Upper lobe of left lung (tissue), 4 donors: Measurements from ENCODE around the gene LHX2.
"Not testable (repeated sequence)": the region's sequence is repeated elsewhere in the genome, so short reads cannot be mapped to it uniquely, and the experiment has no call there.

Experiments
- POLR2AphosphoS5 ChIP-seq, 2 donors: sonication (generic); formaldehyde crosslinking; IDR thresholded peaks; one replicate each; pipeline ENCODE4 v1.5.1; 2017; ENCODE audit warnings: antibody characterized with exemption in 2 of 2
- TF ChIP-seq, protein P1 (sequence below), 6 experiments: fragments of 450-650 bp in 4 of 6; fragments of 200-600 bp in 2 of 6; sonication (generic) in 2 of 6; IDR thresholded peaks; one replicate each; pipeline ENCODE4 v1.5.1; 2016 to 2019; ENCODE audit warnings: antibody characterized with exemption in 6 of 6

DNA sequence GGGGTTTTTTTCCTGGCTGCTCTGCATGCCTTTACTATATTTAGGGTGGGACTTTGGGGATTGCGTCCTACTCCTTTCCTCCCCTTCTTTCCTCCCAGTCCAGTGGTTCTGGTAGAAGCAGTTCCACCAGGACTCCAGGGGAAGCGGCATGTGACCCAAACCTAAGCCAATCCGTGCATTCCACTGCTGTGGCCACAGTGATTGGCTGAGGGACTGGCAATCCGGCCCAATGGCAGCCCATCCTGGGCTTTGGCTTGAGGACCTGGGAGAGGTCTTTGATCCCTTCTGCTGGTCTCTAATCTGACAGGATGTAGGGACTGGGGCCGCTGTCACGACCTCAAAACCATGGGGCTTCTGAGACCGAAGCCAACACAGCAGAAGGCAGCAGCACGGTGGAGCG, 35.0 kb upstream of the LHX2 start:
- TF ChIP-seq, protein P1, sequence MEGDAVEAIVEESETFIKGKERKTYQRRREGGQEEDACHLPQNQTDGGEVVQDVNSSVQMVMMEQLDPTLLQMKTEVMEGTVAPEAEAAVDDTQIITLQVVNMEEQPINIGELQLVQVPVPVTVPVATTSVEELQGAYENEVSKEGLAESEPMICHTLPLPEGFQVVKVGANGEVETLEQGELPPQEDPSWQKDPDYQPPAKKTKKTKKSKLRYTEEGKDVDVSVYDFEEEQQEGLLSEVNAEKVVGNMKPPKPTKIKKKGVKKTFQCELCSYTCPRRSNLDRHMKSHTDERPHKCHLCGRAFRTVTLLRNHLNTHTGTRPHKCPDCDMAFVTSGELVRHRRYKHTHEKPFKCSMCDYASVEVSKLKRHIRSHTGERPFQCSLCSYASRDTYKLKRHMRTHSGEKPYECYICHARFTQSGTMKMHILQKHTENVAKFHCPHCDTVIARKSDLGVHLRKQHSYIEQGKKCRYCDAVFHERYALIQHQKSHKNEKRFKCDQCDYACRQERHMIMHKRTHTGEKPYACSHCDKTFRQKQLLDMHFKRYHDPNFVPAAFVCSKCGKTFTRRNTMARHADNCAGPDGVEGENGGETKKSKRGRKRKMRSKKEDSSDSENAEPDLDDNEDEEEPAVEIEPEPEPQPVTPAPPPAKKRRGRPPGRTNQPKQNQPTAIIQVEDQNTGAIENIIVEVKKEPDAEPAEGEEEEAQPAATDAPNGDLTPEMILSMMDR (IDR thresholded peaks at IDR 0.05), result not testable (repeated sequence)
- not testable (repeated sequence) for TF ChIP-seq POLR2AphosphoS5 (IDR thresholded peaks at IDR 0.05)
